RWPE2 (cell line): ENCODE data around the gene CNTNAP2.
"Not testable (repeated sequence)": the region's sequence is repeated elsewhere in the genome, so short reads cannot be mapped to it uniquely, and the experiment has no call there.

ENCODE experiments used
- ATAC-seq: fragments of 200-7000 bp; cut with Tn5 transposase; 3 replicates; pipeline ENCODE4 v1.9.1; 2021; ENCODE audit warnings: low read depth
- DNase-seq: peaks from one replicate; pipeline ENCODE4 v3.0.0-alpha.2; 2020; ENCODE audit warnings: low spot score
- H3K27ac ChIP-seq: fragments of 450-650 bp; 2 replicates; pipeline ENCODE4 v1.5.1; 2017; ENCODE audit warnings: mild to moderate bottlenecking; ENCODE audit not compliant: poor library complexity, severe bottlenecking
- H3K27me3 ChIP-seq: fragments of 250-450 bp; sonication (Bioruptor Pico); 2 replicates; pipeline ENCODE4 v1.5.1; 2021; ENCODE audit warnings: mild to moderate bottlenecking, moderate library complexity; ENCODE audit not compliant: insufficient read depth, poor library complexity, severe bottlenecking
- H3K36me3 ChIP-seq: fragments of 250-450 bp; sonication (Bioruptor Pico); 2 replicates; pipeline ENCODE4 v1.5.1; 2020; ENCODE audit warnings: low read depth, mild to moderate bottlenecking, moderate library complexity
- H3K4me1 ChIP-seq: fragments of 250-450 bp; sonication (Bioruptor Pico); 2 replicates; pipeline ENCODE4 v1.5.1; 2021; ENCODE audit warnings: mild to moderate bottlenecking, moderate library complexity; ENCODE audit not compliant: insufficient read depth, poor library complexity, severe bottlenecking
- H3K4me3 ChIP-seq: fragments of 250-450 bp; sonication (Bioruptor Pico); 2 replicates; pipeline ENCODE4 v1.5.1; 2021; ENCODE audit warnings: mild to moderate bottlenecking, moderate library complexity; ENCODE audit not compliant: severe bottlenecking
- H3K9me3 ChIP-seq: fragments of 250-450 bp; sonication (Bioruptor Pico); 2 replicates; pipeline ENCODE4 v1.5.1; 2021; ENCODE audit warnings: mild to moderate bottlenecking, moderate library complexity; ENCODE audit not compliant: severe bottlenecking
- TF ChIP-seq, protein P1 (sequence below): fragments of 450-650 bp; IDR thresholded peaks from one replicate; pipeline ENCODE4 v1.5.1; 2017; ENCODE audit warnings: mild to moderate bottlenecking, moderate library complexity; ENCODE audit not compliant: poor library complexity, severe bottlenecking

CNTNAP2 gene

DNA sequence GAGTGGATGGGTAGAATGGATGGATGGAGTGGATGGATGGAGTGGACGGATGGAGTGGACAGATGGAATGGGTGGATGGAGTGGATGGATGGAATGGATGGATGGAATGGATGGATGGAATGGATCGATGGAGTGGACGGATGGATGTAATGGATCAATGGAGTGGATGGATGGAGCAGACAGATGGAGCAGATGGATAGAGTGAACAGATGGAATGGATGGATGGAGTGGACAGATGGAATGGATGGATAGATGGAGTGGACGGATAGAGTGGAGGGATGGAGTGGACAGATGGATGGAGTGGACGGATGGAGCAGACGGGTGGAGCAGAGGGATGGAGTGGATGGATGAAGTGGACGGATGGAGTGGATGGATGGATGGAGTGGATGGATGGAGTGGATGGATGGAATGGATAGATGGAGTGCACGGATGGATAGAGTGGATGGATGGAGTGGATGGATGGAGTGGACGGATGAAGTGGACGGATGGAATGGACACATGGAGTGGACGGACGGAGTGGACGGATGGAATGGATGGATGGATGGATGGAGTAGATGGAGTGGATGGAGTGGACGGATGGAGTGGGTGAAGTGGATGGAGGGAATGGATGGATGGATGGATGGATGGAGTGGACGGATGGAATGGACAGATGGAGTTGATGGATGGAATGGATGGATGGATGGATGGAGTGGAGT is 2213.7 kb downstream of the CNTNAP2 start:
- H3K27me3 ChIP-seq = no peaks in the 10 kb centered on the region

DNA sequence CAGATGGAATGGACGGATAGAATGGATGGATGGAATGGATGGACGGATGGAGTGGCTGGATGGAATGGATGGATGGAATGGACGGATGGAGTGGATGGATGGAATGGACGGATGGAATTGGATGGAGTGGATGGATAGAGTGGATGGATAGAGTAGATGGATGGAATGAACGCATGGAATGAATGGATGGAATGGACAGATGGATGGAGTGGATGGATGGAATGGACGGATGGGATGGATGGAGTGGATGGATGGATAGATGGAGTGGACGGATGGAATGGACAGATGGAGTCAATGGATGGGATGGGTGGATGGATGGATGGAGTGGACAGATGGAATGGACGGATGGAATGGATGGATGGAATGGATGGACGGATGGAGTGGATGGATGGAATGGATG is 2214.2 kb downstream of the CNTNAP2 start:
- DNase-seq = no peak
- Histone ChIP-seq H3K9me3 (no peaks in the 10 kb centered on the region), H3K36me3 (no peaks in the 10 kb centered on the region), H3K27ac (no peak overlapping the region), H3K4me3 (no peak overlapping the region), H3K27me3 (no peaks in the 10 kb centered on the region), H3K4me1 (peaks cover 28% of the 10 kb centered on the region)
- ATAC-seq = no peak
- TF ChIP-seq, protein P1, sequence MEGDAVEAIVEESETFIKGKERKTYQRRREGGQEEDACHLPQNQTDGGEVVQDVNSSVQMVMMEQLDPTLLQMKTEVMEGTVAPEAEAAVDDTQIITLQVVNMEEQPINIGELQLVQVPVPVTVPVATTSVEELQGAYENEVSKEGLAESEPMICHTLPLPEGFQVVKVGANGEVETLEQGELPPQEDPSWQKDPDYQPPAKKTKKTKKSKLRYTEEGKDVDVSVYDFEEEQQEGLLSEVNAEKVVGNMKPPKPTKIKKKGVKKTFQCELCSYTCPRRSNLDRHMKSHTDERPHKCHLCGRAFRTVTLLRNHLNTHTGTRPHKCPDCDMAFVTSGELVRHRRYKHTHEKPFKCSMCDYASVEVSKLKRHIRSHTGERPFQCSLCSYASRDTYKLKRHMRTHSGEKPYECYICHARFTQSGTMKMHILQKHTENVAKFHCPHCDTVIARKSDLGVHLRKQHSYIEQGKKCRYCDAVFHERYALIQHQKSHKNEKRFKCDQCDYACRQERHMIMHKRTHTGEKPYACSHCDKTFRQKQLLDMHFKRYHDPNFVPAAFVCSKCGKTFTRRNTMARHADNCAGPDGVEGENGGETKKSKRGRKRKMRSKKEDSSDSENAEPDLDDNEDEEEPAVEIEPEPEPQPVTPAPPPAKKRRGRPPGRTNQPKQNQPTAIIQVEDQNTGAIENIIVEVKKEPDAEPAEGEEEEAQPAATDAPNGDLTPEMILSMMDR = no peak

More for the DNA sequence above, 2213.7 kb downstream of the CNTNAP2 start:
- H3K36me3 ChIP-seq = no peaks in the 10 kb centered on the region
- TF ChIP-seq, protein P1 = no peak
- no peak overlapping the region for H3K4me3 ChIP-seq
- DNase-seq (no peak), ATAC-seq (no peak)
- no peak overlapping the region for H3K27ac ChIP-seq
- peaks cover 28% of the 10 kb centered on the region for H3K4me1 ChIP-seq
- no peaks in the 10 kb centered on the region for H3K9me3 ChIP-seq

DNA sequence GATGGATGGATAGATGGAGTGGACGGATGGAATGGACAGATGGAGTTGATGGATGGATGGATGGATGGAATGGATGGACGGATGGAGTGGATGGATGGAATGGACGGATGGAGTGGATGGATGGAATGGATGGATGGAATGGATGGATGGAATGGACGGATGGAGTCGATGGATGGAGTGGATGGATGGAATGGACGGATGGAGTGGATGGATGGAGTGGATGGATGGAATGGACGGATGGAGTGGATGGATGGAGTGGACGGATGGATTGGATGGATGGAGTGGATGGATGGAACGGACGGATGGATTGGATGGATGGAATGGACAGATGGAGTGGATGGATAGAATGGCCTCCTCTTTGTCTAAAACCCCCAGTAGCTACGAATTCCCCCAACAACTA is 2214.9 kb downstream of the CNTNAP2 start:
- H3K4me1 ChIP-seq = peaks cover 34% of the 10 kb centered on the region
- not testable (repeated sequence) for DNase-seq, H3K9me3 ChIP-seq, H3K27ac ChIP-seq, H3K27me3 ChIP-seq, ATAC-seq, H3K4me3 ChIP-seq, H3K36me3 ChIP-seq

DNA sequence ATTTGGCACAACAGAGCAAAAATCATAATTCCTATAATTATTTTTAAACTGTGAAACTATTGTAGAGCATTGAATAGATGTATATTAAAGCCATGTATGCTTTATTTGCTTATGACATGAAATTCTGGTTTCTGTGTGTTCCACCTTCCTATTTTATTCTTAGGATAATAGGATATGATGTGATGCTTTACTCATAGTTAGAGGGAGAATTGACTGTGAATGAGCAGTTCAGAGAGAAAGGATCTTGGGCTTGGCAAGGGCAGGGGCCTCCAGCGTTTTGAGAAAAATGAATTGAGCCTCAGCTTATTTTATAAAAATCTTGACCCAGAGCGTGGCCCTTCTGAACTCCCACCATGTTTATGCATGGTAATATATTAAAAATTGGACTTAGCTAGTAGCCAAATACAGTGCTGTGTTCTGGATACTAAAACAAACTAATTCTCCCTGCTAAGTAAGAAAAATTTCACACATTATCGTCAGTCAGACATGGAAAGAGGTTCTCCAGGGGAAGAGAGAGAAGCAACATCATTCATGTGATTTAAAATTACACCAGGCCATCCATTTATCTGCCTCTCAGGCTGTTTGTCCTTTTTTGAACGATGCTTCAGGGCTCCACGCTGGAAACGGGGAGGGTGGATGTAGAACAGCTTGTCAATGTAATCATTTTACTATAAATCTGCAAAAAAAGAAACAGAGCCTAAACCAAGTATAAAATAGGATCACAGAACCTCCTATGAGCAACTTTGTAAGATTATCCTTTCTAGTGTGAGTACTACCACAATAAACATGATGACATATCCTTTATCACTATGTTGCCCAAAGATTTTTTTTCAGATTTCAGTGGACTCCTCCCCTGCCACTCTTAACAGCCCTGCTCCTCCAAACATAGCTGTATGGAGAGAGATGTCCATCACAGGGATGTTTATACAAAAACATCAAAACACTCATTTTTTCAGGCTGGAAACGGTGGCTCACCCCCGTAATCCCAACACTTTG is 2215.9 kb downstream of the CNTNAP2 start:
- H3K4me3 ChIP-seq = no peak overlapping the region
- TF ChIP-seq, protein P1 = no peak
- no peak overlapping the region for H3K27ac ChIP-seq

DNA sequence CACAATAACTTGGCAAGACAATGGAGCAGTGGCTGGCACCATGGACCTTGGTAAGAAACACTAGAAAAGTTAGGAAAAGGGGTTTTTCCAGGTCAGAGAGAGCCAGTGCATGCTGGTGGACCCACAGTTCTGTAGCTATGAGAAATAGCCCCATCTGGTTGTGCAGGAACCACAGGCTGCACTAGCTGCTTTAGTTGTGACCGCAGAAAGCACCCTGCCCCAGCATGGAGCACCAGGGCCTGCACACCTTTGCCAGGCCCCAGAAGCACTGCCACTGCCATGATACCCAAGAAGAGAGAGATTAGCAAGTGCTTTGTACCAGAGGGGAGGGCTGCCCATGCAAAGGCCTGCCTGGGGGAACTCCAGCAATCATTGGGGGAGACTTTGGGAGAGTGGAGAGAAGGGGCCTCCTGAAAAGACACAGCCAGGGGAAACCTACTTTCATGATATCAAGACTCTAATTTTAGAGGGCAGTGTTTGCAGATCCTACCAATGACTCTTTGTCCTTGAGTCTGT is 2217.9 kb downstream of the CNTNAP2 start:
- TF ChIP-seq, protein P1 = no peak
- peaks cover 17% of the 10 kb centered on the region for H3K27me3 ChIP-seq
- peaks cover 35% of the 10 kb centered on the region for H3K4me1 ChIP-seq
- ATAC-seq = no peak
- DNase-seq = no peak
- H3K4me3 ChIP-seq = no peak overlapping the region
- peak overlapping the region; percentile 38 for H3K27ac ChIP-seq
- no peaks in the 10 kb centered on the region for H3K9me3 ChIP-seq
- no peaks in the 10 kb centered on the region for H3K36me3 ChIP-seq

More for the DNA sequence above, 2215.9 kb downstream of the CNTNAP2 start:
- no peak for ATAC-seq
- no peak for DNase-seq
- no peaks in the 10 kb centered on the region for H3K36me3 ChIP-seq
- no peaks in the 10 kb centered on the region for H3K27me3 ChIP-seq
- no peaks in the 10 kb centered on the region for H3K9me3 ChIP-seq
- H3K4me1 ChIP-seq = peaks cover 37% of the 10 kb centered on the region
